Fibroblast of the aortic adventitia (primary cell): ENCODE measurements around the gene AUTS2. TPM values are rescaled to one million over a fixed set of nuclear protein-coding genes. Genes with fewer than 3 reads are reported as not detected.
A peak's percentile ranks its signal among the peaks of the same experiment; 100 is the strongest.

Source experiments
- DNase-seq: peaks from one replicate; pipeline ENCODE4 v3.0.0-alpha.2; 2010; ENCODE audit warnings: low read depth
- H3K4me3 ChIP-seq: 2 replicates; pipeline ENCODE4 v1.5.1; 2011; ENCODE audit warnings: low read depth, mild to moderate bottlenecking, control low read depth, low read length, moderate library complexity
- total RNA-seq: library from RNA; depleted of rRNA; stranded (reverse); fragments of >200 nt; gene quantifications from 2 replicates; pipeline ENCODE4 v1.2.3, GENCODE V29; 2012; ENCODE audit warnings: low replicate concordance
- TF ChIP-seq, protein P1 (sequence below): IDR thresholded peaks from 2 replicates; pipeline ENCODE4 v1.5.1; 2011; ENCODE audit warnings: mild to moderate bottlenecking, low read length, control low read depth, inconsistent platforms; ENCODE audit not compliant: insufficient read depth

The AUTS2 gene
- total RNA-seq, 1 donor, result 10.7 TPM

DNA sequence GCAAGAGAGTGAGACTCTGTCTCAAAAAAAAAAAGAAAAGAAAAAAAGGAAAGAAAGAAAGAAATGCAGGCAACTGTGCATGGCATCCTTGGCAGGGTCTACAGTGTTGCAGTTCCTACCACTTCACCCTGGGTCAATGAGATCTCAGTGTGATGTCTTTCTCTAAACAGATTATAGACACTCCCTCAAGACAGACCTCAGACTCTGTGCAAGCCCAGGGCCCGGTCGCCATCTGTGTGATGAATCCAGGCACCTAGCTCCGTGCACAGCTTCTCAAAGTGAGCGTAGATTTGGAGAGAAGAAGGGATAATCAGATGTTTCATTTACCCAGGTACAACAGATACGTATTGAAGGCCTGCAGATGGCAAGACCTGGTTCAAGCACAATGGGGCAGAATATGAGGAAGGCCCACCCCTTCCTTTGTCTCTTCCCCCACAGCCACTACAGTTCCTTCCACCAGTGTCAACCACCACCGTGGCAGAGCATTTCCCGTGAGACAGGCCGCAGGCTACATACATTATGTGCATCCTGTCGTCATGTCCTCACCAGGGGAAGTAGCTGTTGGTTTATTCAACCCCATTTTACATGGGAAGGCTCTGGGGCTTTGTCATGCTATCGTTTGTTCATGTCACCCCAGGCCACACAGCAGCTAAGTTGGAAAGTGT, 1062.0 kb downstream of the AUTS2 start:
- DNase-seq, result no peak
- no peak overlapping the region for H3K4me3 ChIP-seq
- TF ChIP-seq, protein P1, sequence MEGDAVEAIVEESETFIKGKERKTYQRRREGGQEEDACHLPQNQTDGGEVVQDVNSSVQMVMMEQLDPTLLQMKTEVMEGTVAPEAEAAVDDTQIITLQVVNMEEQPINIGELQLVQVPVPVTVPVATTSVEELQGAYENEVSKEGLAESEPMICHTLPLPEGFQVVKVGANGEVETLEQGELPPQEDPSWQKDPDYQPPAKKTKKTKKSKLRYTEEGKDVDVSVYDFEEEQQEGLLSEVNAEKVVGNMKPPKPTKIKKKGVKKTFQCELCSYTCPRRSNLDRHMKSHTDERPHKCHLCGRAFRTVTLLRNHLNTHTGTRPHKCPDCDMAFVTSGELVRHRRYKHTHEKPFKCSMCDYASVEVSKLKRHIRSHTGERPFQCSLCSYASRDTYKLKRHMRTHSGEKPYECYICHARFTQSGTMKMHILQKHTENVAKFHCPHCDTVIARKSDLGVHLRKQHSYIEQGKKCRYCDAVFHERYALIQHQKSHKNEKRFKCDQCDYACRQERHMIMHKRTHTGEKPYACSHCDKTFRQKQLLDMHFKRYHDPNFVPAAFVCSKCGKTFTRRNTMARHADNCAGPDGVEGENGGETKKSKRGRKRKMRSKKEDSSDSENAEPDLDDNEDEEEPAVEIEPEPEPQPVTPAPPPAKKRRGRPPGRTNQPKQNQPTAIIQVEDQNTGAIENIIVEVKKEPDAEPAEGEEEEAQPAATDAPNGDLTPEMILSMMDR, result no peak

DNA sequence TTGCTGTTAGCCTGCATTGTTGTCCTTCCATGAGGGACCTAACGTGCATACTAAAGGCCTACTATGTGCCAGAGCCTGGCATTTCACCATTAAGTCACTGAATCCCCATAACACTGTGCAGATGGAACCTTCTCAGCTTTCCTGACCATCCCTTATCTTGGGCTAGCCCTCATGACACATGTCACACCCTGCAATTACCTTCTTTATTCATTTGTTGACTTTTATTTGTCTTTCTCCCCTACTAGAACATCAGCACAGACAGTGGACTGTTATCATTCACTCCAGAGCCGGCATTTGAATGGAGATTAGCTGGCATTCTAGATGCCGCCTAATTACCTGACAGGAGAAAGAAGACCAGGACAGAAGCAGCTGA, 1062.5 kb downstream of the AUTS2 start:
- H3K4me3 ChIP-seq, result no peak overlapping the region
- no peak for DNase-seq
- TF ChIP-seq, protein P1, result no peak

DNA sequence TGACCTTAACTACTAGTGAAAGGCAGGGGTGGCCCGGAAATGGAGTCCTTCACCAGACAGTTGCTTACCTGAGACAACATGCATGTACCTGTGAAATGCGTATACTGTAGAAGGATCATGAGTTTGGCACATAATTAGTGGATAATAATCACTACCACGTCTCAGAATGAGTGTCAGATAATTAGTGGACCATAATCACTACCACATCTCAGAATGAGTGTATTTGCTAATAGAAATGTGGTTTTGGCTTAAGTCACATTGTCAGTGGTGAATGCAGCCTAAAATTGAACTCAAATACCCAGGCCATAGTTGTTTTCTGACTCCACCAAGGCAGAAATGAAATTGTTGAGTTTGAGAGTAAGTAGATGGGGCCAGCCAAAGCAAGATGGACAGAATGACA, 1065.4 kb downstream of the AUTS2 start:
- no peak for DNase-seq

DNA sequence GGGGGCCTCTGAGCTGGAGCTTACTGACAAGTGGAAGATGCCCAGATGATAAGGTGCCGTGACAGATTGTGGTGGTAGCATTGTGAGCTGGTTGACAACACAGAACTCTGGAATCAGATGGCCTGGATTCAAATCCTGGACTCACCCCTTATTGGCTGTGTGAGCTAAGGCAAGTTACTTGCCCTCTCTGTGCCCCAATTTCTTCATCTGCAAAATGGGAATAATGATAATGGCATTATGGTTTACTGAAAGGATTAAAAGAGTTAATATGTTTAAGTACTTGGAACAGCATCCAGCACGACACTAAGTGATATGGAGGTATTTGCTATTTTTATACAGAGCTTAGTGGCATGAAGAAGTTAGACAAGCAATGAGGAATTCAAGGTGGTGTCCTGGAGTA, 1067.7 kb downstream of the AUTS2 start:
- no peak for DNase-seq
- no peak overlapping the region for H3K4me3 ChIP-seq
- TF ChIP-seq, protein P1, result no peak

More for the DNA sequence above, 1065.4 kb downstream of the AUTS2 start:
- TF ChIP-seq, protein P1, result no peak
- no peak overlapping the region for H3K4me3 ChIP-seq

DNA sequence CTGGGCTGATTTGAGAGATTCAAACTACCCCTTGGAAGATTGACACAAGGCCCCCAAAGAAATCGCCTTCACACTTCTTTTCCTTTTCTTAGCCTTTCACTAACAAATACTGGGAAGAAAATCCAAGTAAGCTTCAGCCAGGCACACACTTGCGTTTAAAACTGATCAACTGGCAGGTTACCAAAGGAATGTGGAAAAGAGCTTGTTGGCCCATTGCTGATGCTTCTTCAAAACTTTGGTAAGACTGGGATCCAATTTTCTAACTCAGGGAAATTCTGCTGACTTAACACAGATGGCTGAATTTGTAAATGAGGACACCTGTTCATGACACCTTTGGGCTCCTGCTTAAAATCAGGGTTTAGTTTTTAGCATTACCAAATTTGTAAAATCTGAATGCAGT, 1069.1 kb downstream of the AUTS2 start:
- TF ChIP-seq, protein P1, result no peak
- DNase-seq, result peak; percentile 8
- no peak overlapping the region for H3K4me3 ChIP-seq

DNA sequence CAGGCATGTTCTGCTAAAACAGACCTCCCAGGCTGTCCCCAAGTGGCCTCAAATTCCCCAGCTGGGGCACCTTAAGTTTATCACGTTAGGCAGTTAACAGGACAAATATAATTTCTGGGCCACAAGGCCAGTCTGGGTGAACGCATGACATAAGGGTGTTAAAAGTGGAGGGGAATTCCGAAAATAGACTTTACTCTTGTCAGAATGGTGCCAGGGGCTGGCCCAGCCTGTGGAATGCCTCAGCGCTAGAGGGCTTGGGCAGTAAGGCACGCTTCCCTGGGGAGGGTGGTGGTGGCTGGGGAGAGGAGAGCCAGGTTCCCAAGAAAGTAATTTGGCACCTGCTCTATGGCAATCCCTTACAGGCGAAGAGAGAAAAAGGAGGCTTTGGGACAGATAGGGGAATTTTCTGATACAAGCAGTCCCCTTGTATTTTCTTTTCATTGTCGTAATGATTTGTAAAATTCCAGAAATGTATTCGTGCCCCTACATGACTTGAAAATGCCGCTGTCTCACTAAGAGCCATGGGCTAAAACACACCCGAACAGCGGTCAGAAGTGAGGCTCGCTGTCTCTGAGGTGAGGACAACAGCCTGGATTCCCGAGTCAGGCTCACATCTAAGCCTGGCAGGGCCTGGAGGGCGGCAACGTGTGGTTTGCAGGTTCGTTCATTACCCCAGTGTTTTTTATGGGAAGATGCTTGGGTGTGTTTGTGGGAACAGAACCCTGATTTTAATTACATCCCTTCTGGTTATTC, 1070.5 kb downstream of the AUTS2 start:
- no peak overlapping the region for H3K4me3 ChIP-seq
- TF ChIP-seq, protein P1, result no peak
- DNase-seq, result no peak
